WTC11 (cell line): Measurements from ENCODE around the gene TMTC1. TPM values are rescaled to one million over a fixed set of nuclear protein-coding genes. Genes with fewer than 3 reads are reported as not detected.

Source experiments
- ATAC-seq: fragments of 200-7000 bp; cut with Tn5 transposase; 2 replicates; pipeline ENCODE4 v1.10.0; 2021; ENCODE audit warnings: mild to moderate bottlenecking, moderate library complexity
- CTCF ChIA-PET: fragments of 300-600 bp; sonication (Branson Sonifier 250); formaldehyde crosslinking; loops from one replicate; lab custom pipeline; 2021; ENCODE audit warnings: antibody characterized with exemption; lab: Charles Lee
- POLR2A ChIA-PET: fragments of 350-600 bp; sonication (Branson Sonifier 250); formaldehyde crosslinking; loops from one replicate; lab custom pipeline; 2021; ENCODE audit warnings: antibody characterized with exemption; lab: Charles Lee
- DNase-seq: peaks from one replicate; pipeline ENCODE4 v3.0.0; 2021; ENCODE audit warnings: low spot score
- H3K27ac Mint-ChIP-seq: 2 replicates; pipeline ENCODE4 v1.8.0; 2021; ENCODE audit warnings: mixed read lengths
- H3K27me3 Mint-ChIP-seq: 2 replicates; pipeline ENCODE4 v1.8.0; 2021; ENCODE audit warnings: low read depth, mild to moderate bottlenecking, moderate library complexity, mixed read lengths
- H3K36me3 Mint-ChIP-seq: 2 replicates; pipeline ENCODE4 v1.8.0; 2021; ENCODE audit warnings: mixed read lengths
- H3K4me1 Mint-ChIP-seq: 2 replicates; pipeline ENCODE4 v1.8.0; 2022; ENCODE audit warnings: mixed read lengths
- H3K4me3 Mint-ChIP-seq: 2 replicates; pipeline ENCODE4 v1.8.0; 2021; ENCODE audit warnings: mild to moderate bottlenecking, moderate library complexity, mixed read lengths
- H3K9me3 Mint-ChIP-seq: 2 replicates; pipeline ENCODE4 v1.8.0; 2021; ENCODE audit warnings: mixed read lengths
- ARID4B ChIP-seq: sonication (generic); formaldehyde crosslinking; IDR thresholded peaks from 2 replicates; pipeline ENCODE4 v1.8.0; 2023; ENCODE audit warnings: missing genetic modification reagents, mild to moderate bottlenecking, borderline replicate concordance
- ATF1 ChIP-seq: sonication (generic); formaldehyde crosslinking; IDR thresholded peaks from 2 replicates; pipeline ENCODE4 v1.8.1; 2023; ENCODE audit warnings: mild to moderate bottlenecking, moderate library complexity, missing genetic modification reagents
- ATF3 ChIP-seq: sonication (generic); formaldehyde crosslinking; conservative IDR thresholded peaks from 2 replicates; pipeline ENCODE4 v1.8.1; 2022; ENCODE audit warnings: mild to moderate bottlenecking, missing genetic modification reagents
- CBFB ChIP-seq: sonication (generic); formaldehyde crosslinking; IDR thresholded peaks from 2 replicates; pipeline ENCODE4 v1.8.1; 2022; ENCODE audit warnings: mild to moderate bottlenecking, low read depth, missing genetic modification reagents
- CDX4 ChIP-seq: fragments of 250-450 bp; sonication (Bioruptor Pico); IDR thresholded peaks from 2 replicates; pipeline ENCODE4 v1.9.0; 2021; ENCODE audit warnings: moderate library complexity, mild to moderate bottlenecking, inconsistent platforms, borderline replicate concordance
- ETV6 ChIP-seq: sonication (generic); formaldehyde crosslinking; IDR thresholded peaks from 2 replicates; pipeline ENCODE4 v1.8.1; 2022; ENCODE audit warnings: mild to moderate bottlenecking, missing genetic modification reagents
- FOXJ3 ChIP-seq: sonication (generic); formaldehyde crosslinking; IDR thresholded peaks from 2 replicates; pipeline ENCODE4 v1.9.0; 2021; ENCODE audit warnings: missing genetic modification reagents, mild to moderate bottlenecking, borderline replicate concordance
- GTF2I ChIP-seq: fragments of 250-450 bp; sonication (Bioruptor Pico); conservative IDR thresholded peaks from 2 replicates; pipeline ENCODE4 v1.4.0; 2021; ENCODE audit warnings: mild to moderate bottlenecking
- KAT7 ChIP-seq: sonication (generic); formaldehyde crosslinking; IDR thresholded peaks from 2 replicates; pipeline ENCODE4 v1.8.1; 2023; ENCODE audit warnings: missing genetic modification reagents, mild to moderate bottlenecking, borderline replicate concordance
- MXD4 ChIP-seq: fragments of 250-450 bp; sonication (Bioruptor Pico); IDR thresholded peaks from 2 replicates; pipeline ENCODE4 v1.8.0; 2021; ENCODE audit warnings: mild to moderate bottlenecking, moderate library complexity, borderline replicate concordance
- SMAD4 ChIP-seq: sonication (generic); formaldehyde crosslinking; IDR thresholded peaks from 2 replicates; pipeline ENCODE4 v1.8.0; 2022; ENCODE audit warnings: mild to moderate bottlenecking, missing genetic modification reagents
- SOX15 ChIP-seq: fragments of 250-450 bp; sonication (Bioruptor Pico); IDR thresholded peaks from 2 replicates; pipeline ENCODE4 v1.9.0; 2021; ENCODE audit warnings: mild to moderate bottlenecking
- ZMAT4 ChIP-seq: fragments of 250-450 bp; sonication (Bioruptor Pico); IDR thresholded peaks from 2 replicates; pipeline ENCODE4 v1.9.0; 2021; ENCODE audit warnings: mild to moderate bottlenecking
- ZNF425 ChIP-seq: fragments of 250-450 bp; sonication (Bioruptor Pico); conservative IDR thresholded peaks from 2 replicates; pipeline ENCODE4 v1.9.0; 2021; ENCODE audit warnings: mild to moderate bottlenecking
- ZNF512 ChIP-seq: sonication (generic); formaldehyde crosslinking; IDR thresholded peaks from 2 replicates; pipeline ENCODE4 v1.8.1; 2022; ENCODE audit warnings: missing genetic modification reagents, borderline replicate concordance
- ZNF532 ChIP-seq: fragments of 250-450 bp; sonication (Bioruptor Pico); IDR thresholded peaks from 2 replicates; pipeline ENCODE4 v1.9.0; 2021; ENCODE audit warnings: mild to moderate bottlenecking, borderline replicate concordance
- ZSCAN18 ChIP-seq: fragments of 250-450 bp; sonication (Bioruptor Pico); IDR thresholded peaks from 2 replicates; pipeline ENCODE4 v2.1.2; 2022; ENCODE audit warnings: mild to moderate bottlenecking, moderate library complexity
- total RNA-seq: library from RNA; stranded (reverse); gene quantifications from 3 replicates; pipeline ENCODE4 v1.2.3, GENCODE V29; 2021

Gene TMTC1
- total RNA-seq, 1 experiment from 2014 or later: 17.3 TPM

GRCh38 chr12:29799591-29799990, 15.8 kb upstream of the TMTC1 start:
- no peak overlapping the region for H3K27ac Mint-ChIP-seq
- no peak for DNase-seq
- ChIA-PET CTCF (interaction anchor here (1.6 kb wide), 1 partner anchor 102 kb away, joined by 5 read pairs; no protein-coding TSS in a partner anchor), POLR2A (no interaction called here)
- TF ChIP-seq SOX15 (CRISPR knock-in tag): no peak
- TF ChIP-seq FOXJ3 (CRISPR knock-in tag): no peak
- no peak overlapping the region for H3K4me3 Mint-ChIP-seq
- no peak for ATAC-seq
- H3K4me1 Mint-ChIP-seq: peaks cover 33% of the 10 kb centered on the region
- no peaks in the 10 kb centered on the region for H3K27me3 Mint-ChIP-seq
- H3K36me3 Mint-ChIP-seq: peaks cover 23% of the 10 kb centered on the region
- H3K9me3 Mint-ChIP-seq: peaks cover 26% of the 10 kb centered on the region

- Mint-ChIP-seq H3K27ac (no peak overlapping the region), H3K4me1 (peaks cover 36% of the 10 kb centered on the region), H3K27me3 (no peaks in the 10 kb centered on the region), H3K4me3 (no peak overlapping the region), H3K36me3 (peaks cover 22% of the 10 kb centered on the region), H3K9me3 (peaks cover 24% of the 10 kb centered on the region)
- peak; percentile 30; the same call in 1 of the 2 replicates for ATAC-seq
- TF ChIP-seq ETV6 (CRISPR knock-in tag) (no peak), ZNF512 (CRISPR knock-in tag) (no peak), MXD4 (CRISPR knock-in tag) (no peak), KAT7 (CRISPR knock-in tag) (no peak), ATF1 (no peak), ZNF425 (no peak), CDX4 (CRISPR knock-in tag) (no peak), ZMAT4 (no peak), ZNF532 (CRISPR knock-in tag) (no peak), SMAD4 (no peak), ATF3 (CRISPR knock-in tag) (no peak), GTF2I (CRISPR knock-in tag) (no peak), ZSCAN18 (CRISPR knock-in tag) (no peak), ARID4B (CRISPR knock-in tag) (no peak), CBFB (no peak)
- no peak for DNase-seq
- POLR2A ChIA-PET: no interaction called here
- CTCF ChIA-PET: no interaction called here
Observed at GRCh38 chr12:29797565-29798355, 14.0 kb upstream of the TMTC1 start.
